Esophagus muscularis mucosa (tissue), 4 donors: Measurements from ENCODE around the gene ARHGEF40. TPM values are rescaled to one million over a fixed set of nuclear protein-coding genes. Genes with fewer than 3 reads are reported as not detected.

Source experiments
- DNase-seq: peaks from one replicate; pipeline ENCODE4 v3.0.0-alpha.2; 2017; ENCODE audit errors: extremely low spot score
- H3K27ac ChIP-seq, 4 donors: fragments of 200-600 bp; sonication (generic); replicated peaks in 1 of 4; 1 replicate in 3 of 4; 2 replicates in 1 of 4; pipeline ENCODE4 v1.5.1; 2016 to 2019; ENCODE audit warnings: mild to moderate bottlenecking in 1 of 4
- H3K27me3 ChIP-seq, 4 donors: fragments of 200-600 bp; sonication (generic); one replicate each; pipeline versions ENCODE4 v1.5.1 to v1.6.0; 2016 to 2019
- H3K36me3 ChIP-seq, 4 donors: fragments of 200-600 bp; sonication (generic); one replicate each; pipeline ENCODE4 v1.5.1; 2016 to 2019
- H3K4me1 ChIP-seq, 4 donors: fragments of 200-600 bp; sonication (generic); one replicate each; pipeline ENCODE4 v1.5.1; 2016 to 2019
- H3K4me3 ChIP-seq, 4 donors: fragments of 200-600 bp; sonication (generic); 1 replicate in 2 of 4; 2 replicates in 2 of 4; pipeline ENCODE4 v1.5.1; 2016 to 2019; ENCODE audit warnings: mild to moderate bottlenecking in 4 of 4, moderate library complexity in 1 of 4
- H3K9me3 ChIP-seq, 4 donors: fragments of 200-600 bp; sonication (generic); 1 replicate in 3 of 4; 2 replicates in 1 of 4; pipeline ENCODE4 v1.5.1; 2016 to 2019
- EP300 ChIP-seq: sonication (generic); formaldehyde crosslinking; IDR thresholded peaks from one replicate; pipeline ENCODE4 v1.6.1; 2017; ENCODE audit warnings: antibody characterized with exemption
- POLR2A ChIP-seq: fragments of 450-650 bp; IDR thresholded peaks from one replicate; pipeline ENCODE4 v1.6.1; 2017; ENCODE audit warnings: antibody characterized with exemption, moderate library complexity, mild to moderate bottlenecking, low read depth
- POLR2AphosphoS5 ChIP-seq, 2 donors: sonication (generic); formaldehyde crosslinking; IDR thresholded peaks; one replicate each; pipeline ENCODE4 v1.6.1; 2017; ENCODE audit warnings: antibody characterized with exemption in 2 of 2
- WGBS: methylation state at CpG from one replicate; pipeline ENCODE4 v1.1.5; 2018; 5-methylcytosine and 5-hydroxymethylcytosine counted together
- intact Hi-C: fragments of 100-400 bp; cut with DNase I; formaldehyde crosslinking; loops from one replicate; pipeline ENCODE4 v1.15.1; 2023
- total RNA-seq, 4 donors: library from RNA; depleted of rRNA; stranded (reverse); fragments of >200 nt; gene quantifications; one replicate each; pipeline versions ENCODE4 v1.1.0 to v1.2.1, GENCODE V29; 2016
- TF ChIP-seq, protein P1 (sequence below), 3 experiments: fragments of 200-600 bp in 2 of 3; fragments of 450-650 bp in 1 of 3; sonication (generic) in 2 of 3; IDR thresholded peaks; one replicate each; pipeline ENCODE4 v1.5.1; 2017 to 2019; ENCODE audit warnings: antibody characterized with exemption in 3 of 3, mild to moderate bottlenecking in 2 of 3, moderate library complexity in 1 of 3

ARHGEF40 gene
- total RNA-seq, 4 donors from 2014 or later, result 19.4 to 47.3 (median 27.0) TPM

DNA sequence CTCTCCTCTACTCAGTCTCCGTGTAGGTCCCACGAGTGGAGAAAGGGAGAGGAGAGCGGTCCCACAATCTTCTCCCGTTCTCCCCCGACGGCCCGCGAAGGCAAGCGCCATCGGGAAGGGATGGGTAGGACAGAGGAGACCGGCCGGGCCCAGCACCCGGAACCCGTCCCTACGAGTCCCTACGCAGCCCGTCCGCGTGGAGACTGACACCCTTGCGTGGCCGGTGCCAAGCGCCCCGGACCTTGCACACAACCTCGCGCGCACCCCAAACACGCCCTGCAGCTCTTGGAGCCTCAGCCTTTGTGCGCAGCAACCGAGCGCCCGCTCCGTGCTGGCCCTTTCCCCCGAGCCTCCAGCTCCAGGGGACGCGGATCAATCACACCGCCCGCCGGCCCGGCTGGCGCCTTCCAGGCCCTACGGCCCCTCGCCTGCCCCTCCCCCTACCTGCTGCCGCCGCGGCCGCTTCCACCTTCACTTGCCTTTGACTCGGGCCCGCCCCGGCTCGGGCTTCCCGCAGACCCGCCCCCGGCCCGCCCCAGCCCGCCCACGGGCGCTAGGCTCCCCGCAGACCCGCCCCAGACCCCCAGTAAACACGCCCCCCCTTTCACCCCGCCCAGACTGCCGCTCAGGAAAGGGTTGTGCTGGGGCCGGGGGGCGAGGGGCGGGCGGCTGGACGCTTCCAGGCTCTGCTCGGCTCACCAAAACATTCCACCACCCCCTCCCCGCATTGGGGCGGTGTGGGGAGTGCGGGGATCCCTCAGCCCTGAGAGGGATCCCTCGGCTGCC, 45.3 kb upstream of the ARHGEF40 start, which contains the start of gene NDRG2:
Gene NDRG2 (minus strand): TSS at position 477 of the 786 bp plus-strand sequence. CDS start 1,746 bp downstream, outside the sequence.
- Histone ChIP-seq H3K9me3 (no peaks in the 10 kb centered on the region), H3K27me3 (no peaks in the 10 kb centered on the region), H3K4me3 (peak within 1 kb of the TSS; percentile 77 to 95 (median 88)), H3K4me1 (peaks cover 31 to 62% (median 47%) of the 10 kb centered on the region in 4 donors), H3K27ac (peak within 1 kb of the TSS; percentile 90 to 96 (median 95)), H3K36me3 (peaks cover 9 to 27% (median 25%) of the 10 kb centered on the region in 4 donors)
- WGBS, result under 1% methylated on average over 33 of the region's 72 CpGs
- intact Hi-C loops, result no loop called here
- peak; percentile 95 for DNase-seq
- TF ChIP-seq, protein P1, sequence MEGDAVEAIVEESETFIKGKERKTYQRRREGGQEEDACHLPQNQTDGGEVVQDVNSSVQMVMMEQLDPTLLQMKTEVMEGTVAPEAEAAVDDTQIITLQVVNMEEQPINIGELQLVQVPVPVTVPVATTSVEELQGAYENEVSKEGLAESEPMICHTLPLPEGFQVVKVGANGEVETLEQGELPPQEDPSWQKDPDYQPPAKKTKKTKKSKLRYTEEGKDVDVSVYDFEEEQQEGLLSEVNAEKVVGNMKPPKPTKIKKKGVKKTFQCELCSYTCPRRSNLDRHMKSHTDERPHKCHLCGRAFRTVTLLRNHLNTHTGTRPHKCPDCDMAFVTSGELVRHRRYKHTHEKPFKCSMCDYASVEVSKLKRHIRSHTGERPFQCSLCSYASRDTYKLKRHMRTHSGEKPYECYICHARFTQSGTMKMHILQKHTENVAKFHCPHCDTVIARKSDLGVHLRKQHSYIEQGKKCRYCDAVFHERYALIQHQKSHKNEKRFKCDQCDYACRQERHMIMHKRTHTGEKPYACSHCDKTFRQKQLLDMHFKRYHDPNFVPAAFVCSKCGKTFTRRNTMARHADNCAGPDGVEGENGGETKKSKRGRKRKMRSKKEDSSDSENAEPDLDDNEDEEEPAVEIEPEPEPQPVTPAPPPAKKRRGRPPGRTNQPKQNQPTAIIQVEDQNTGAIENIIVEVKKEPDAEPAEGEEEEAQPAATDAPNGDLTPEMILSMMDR (IDR thresholded peaks at IDR 0.05), result no peak
- TF ChIP-seq POLR2AphosphoS5 (IDR thresholded peaks at IDR 0.05), result peak; percentile 51 to 68

DNA sequence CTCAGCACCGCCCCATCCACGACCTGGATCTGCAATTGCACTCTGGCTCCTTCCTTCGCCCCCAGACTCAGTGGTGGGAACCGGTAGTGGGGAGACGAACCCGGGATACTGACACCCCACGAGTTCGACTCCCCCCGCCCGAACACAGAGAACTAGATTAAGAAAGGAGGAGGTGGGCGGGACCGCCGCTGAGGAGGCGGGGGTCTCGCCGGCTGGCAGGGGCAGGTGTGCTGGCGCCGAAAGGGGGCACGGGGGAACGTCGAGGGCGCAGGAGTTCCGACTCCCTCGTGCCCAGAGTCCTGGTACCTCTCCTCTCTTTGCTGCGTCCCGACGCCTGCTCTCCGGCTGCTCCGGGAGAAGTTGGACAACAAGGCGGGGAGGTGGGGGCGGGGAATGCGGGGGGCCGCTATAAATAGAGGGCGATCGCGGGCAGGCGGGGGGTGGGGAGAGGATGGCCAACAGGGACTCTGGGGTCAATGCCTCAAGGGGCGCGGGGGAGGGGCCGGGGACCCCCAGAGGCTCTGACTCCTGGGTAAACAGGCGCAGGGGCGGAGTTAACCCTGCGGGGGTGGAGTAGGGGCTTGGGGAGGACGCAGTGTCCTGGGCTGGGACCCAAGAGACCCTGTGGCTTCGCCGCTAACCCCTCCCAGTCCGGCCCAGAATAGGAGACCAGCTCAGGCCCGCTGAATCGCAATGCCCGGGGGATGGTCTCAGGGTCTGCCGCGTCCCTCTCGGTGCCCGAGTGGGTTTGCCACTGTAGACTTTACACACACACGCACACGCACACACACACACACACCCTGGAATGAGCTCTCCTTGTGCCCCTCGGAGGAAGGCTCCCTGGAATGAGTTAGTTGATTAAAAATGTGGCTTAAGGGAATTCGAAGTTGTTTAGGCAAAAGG, 44.5 kb upstream of the ARHGEF40 start:
- DNase-seq, result peak; percentile 94
- Histone ChIP-seq H3K27ac (peak overlapping the region; percentile 90 to 96 (median 95)), H3K27me3 (no peaks in the 10 kb centered on the region), H3K4me3 (peak overlapping the region; percentile 77 to 95 (median 88)), H3K9me3 (no peaks in the 10 kb centered on the region), H3K36me3 (peaks cover under 1 to 18% (median 17%) of the 10 kb centered on the region in 4 donors), H3K4me1 (peaks cover 31 to 54% (median 47%) of the 10 kb centered on the region in 4 donors)
- intact Hi-C loops, result no loop called here
- TF ChIP-seq EP300 (no peak), POLR2AphosphoS5 (IDR thresholded peaks at IDR 0.05) (peak in 1 of 2 donors; percentile 47), POLR2A (no peak)
- TF ChIP-seq, protein P1 (IDR thresholded peaks at IDR 0.05), result no peak
- 10% methylated on average over 18 of the region's 58 CpGs for WGBS

DNA sequence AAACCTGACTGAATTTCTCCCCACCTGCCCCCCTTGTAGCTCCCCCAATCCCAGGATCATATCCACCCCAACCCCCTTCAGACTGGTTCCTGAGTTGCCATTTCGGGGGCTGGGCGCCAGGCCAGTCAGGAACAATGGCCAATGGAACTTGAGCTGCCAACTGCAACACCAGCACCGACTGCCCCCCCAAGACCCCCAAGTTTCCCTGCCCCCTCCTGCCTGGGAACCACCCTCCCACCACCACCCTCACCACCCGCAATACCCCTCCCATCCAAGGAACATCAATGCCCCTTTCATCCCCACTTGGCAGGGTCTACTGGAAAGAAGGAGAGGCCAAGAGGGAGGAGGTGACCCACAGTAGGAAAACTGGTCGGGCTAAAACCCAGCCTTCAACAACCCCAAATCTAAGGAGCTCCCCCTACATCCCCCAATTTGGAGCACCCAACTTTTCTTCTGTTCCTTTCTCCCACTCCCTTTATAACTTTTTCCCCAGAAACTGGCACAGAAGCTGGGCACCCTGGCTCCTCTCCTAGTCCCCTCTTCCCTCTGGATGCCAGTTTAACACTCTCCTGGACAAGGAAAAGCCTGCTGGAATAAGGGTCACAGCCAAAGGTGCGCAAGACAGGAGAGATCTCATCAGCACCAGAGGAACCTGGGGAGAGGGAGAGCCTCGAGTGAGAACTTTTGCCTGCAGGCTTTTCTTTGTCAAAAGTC, 43.7 kb upstream of the ARHGEF40 start:
- intact Hi-C loops, result no loop called here
- no peak for DNase-seq

DNA sequence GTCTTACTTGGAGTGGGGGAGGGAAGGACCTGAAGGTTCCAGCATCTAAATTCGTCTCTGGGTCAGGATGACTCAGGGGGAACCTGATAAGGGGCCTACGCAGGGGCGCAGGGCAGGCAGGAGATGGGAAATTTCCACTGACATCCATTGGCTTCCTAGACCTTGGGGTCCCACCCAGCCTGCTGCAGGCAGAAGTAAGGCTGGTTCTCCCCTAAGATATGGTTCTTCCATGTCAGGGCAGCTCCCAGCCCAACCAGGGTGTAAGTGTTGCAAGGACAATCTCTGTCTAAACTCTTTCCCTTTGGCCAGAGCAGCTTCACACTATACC, 43.2 kb upstream of the ARHGEF40 start:
- intact Hi-C loops, result no loop called here

More for the DNA sequence above, 43.7 kb upstream of the ARHGEF40 start:
- H3K4me1 ChIP-seq, result peaks cover 31 to 51% (median 47%) of the 10 kb centered on the region in 4 donors
- no peaks in the 10 kb centered on the region for H3K9me3 ChIP-seq
- TF ChIP-seq, protein P1 (IDR thresholded peaks at IDR 0.05), result no peak
- TF ChIP-seq POLR2A (no peak), POLR2AphosphoS5 (IDR thresholded peaks at IDR 0.05) (no peak), EP300 (no peak)
- no peaks in the 10 kb centered on the region for H3K27me3 ChIP-seq
- peak overlapping the region; percentile 90 to 96 (median 95) for H3K27ac ChIP-seq
- WGBS, result 62% methylated on average over 7 of the region's 7 CpGs
- peaks cover 0 to 10% (median 9%) of the 10 kb centered on the region in 4 donors for H3K36me3 ChIP-seq
- peak overlapping the region; percentile 77 to 95 (median 88) for H3K4me3 ChIP-seq

More for the DNA sequence above, 43.2 kb upstream of the ARHGEF40 start:
- Histone ChIP-seq H3K4me3 (no peak overlapping the region), H3K9me3 (no peaks in the 10 kb centered on the region), H3K27ac (peak overlapping the region; percentile 90 to 96 (median 95)), H3K4me1 (peaks cover 31 to 45% (median 44%) of the 10 kb centered on the region in 4 donors), H3K36me3 (peaks cover 0 to 5% (median 4%) of the 10 kb centered on the region in 4 donors), H3K27me3 (no peaks in the 10 kb centered on the region)
- TF ChIP-seq POLR2A (no peak), POLR2AphosphoS5 (IDR thresholded peaks at IDR 0.05) (no peak), EP300 (no peak)
- TF ChIP-seq, protein P1 (IDR thresholded peaks at IDR 0.05), result no peak
- DNase-seq, result no peak
- 60% methylated on average over 3 of the region's 3 CpGs for WGBS
